GM23338 (cell line): ENCODE results near the gene KIAA1586. TPM values are rescaled to one million over a fixed set of nuclear protein-coding genes. Genes with fewer than 3 reads are reported as not detected.
"Not testable (repeated sequence)": the region's sequence is repeated elsewhere in the genome, so short reads cannot be mapped to it uniquely, and the experiment has no call there.

Experiments
- ATAC-seq: fragments of 200-7000 bp; cut with Tn5 transposase; 3 replicates; pipeline ENCODE4 v1.9.1; 2020
- DNase-seq: peaks from one replicate; pipeline ENCODE4 v3.0.0-alpha.2; 2015; ENCODE audit warnings: low spot score
- H2AFZ ChIP-seq: fragments of 200-600 bp; sonication (generic); 2 replicates; pipeline ENCODE4 v1.8.0; 2016; ENCODE audit warnings: antibody characterized with exemption, mild to moderate bottlenecking, moderate library complexity
- H3F3A ChIP-seq: fragments of 200-600 bp; sonication (generic); replicated peaks from 2 replicates; pipeline ENCODE4 v1.8.0; 2017; ENCODE audit warnings: antibody characterized with exemption, mixed run types, low read depth
- H3K27ac ChIP-seq: fragments of 200-600 bp; sonication (generic); 2 replicates; pipeline ENCODE4 v1.6.1; 2016; ENCODE audit warnings: low read depth
- H3K27me3 ChIP-seq: fragments of 200-600 bp; sonication (generic); 2 replicates; pipeline ENCODE4 v1.8.0; 2016; ENCODE audit warnings: mild to moderate bottlenecking, mixed run types, moderate library complexity; ENCODE audit not compliant: insufficient read depth
- H3K36me3 ChIP-seq: fragments of 200-600 bp; sonication (generic); 2 replicates; pipeline ENCODE4 v1.8.0; 2016; ENCODE audit warnings: mild to moderate bottlenecking; ENCODE audit not compliant: insufficient read depth
- H3K4me1 ChIP-seq: fragments of 200-600 bp; sonication (generic); 2 replicates; pipeline ENCODE4 v1.8.0; 2016; ENCODE audit warnings: mild to moderate bottlenecking, moderate library complexity; ENCODE audit not compliant: insufficient read depth
- H3K4me2 ChIP-seq: fragments of 200-600 bp; sonication (generic); 2 replicates; pipeline ENCODE4 v1.7.1; 2017; ENCODE audit warnings: mixed run types
- H3K4me3 ChIP-seq: fragments of 200-600 bp; sonication (generic); 2 replicates; pipeline ENCODE4 v1.6.1; 2016; ENCODE audit warnings: mixed run types
- H3K79me2 ChIP-seq: fragments of 200-600 bp; sonication (generic); replicated peaks from 2 replicates; pipeline ENCODE4 v1.8.0; 2017; ENCODE audit warnings: mild to moderate bottlenecking; ENCODE audit not compliant: insufficient read depth
- H3K9me2 ChIP-seq: fragments of 200-600 bp; sonication (generic); 2 replicates; pipeline ENCODE4 v1.8.0; 2017; ENCODE audit not compliant: insufficient read depth
- H4K20me1 ChIP-seq: fragments of 200-600 bp; sonication (generic); replicated peaks from 2 replicates; pipeline ENCODE4 v1.8.0; 2017; ENCODE audit warnings: mild to moderate bottlenecking; ENCODE audit not compliant: insufficient read depth
- H3K27ac Mint-ChIP-seq: 2 replicates; pipeline ENCODE4 v1.8.0; 2020; ENCODE audit warnings: inconsistent platforms, mild to moderate bottlenecking, moderate library complexity, mixed read lengths
- H3K27me3 Mint-ChIP-seq: 3 replicates; pipeline ENCODE4 v1.8.0; 2022; ENCODE audit warnings: low read depth, mild to moderate bottlenecking, moderate library complexity, mixed read lengths, inconsistent platforms; ENCODE audit not compliant: insufficient read depth, poor library complexity
- H3K36me3 Mint-ChIP-seq: 3 replicates; pipeline ENCODE4 v1.8.0; 2021; ENCODE audit warnings: low read depth, mild to moderate bottlenecking, inconsistent platforms, moderate library complexity, mixed read lengths
- H3K4me1 Mint-ChIP-seq: 3 replicates; pipeline ENCODE4 v1.8.0; 2020; ENCODE audit warnings: mild to moderate bottlenecking, inconsistent platforms, mixed read lengths
- H3K4me3 Mint-ChIP-seq: 3 replicates; pipeline ENCODE4 v1.8.0; 2021; ENCODE audit warnings: moderate library complexity, mild to moderate bottlenecking, inconsistent platforms, mixed read lengths
- H3K9me3 Mint-ChIP-seq: 3 replicates; pipeline ENCODE4 v1.8.0; 2020; ENCODE audit warnings: moderate library complexity, mild to moderate bottlenecking, inconsistent platforms, mixed read lengths
- CTCF ChIP-seq, 2 experiments: fragments of 200-600 bp in 1 of 2; sonication (generic) in 1 of 2; conservative IDR thresholded peaks; 2 replicates each; pipeline versions ENCODE4 v1.5.1 to v1.6.1; 2016 to 2017; ENCODE audit warnings: antibody characterized with exemption in 2 of 2, low read depth in 2 of 2, mild to moderate bottlenecking in 2 of 2, moderate library complexity in 1 of 2
- ETS1 ChIP-seq: IDR thresholded peaks from 2 replicates; pipeline ENCODE4 v1.6.1; 2016; ENCODE audit warnings: antibody characterized with exemption
- EZH2 ChIP-seq: fragments of 200-600 bp; sonication (generic); IDR thresholded peaks from one replicate; pipeline ENCODE4 v1.8.0; 2017; ENCODE audit warnings: antibody characterized with exemption, mild to moderate bottlenecking, low read depth; ENCODE audit not compliant: unreplicated experiment
- EZH2phosphoT487 ChIP-seq: fragments of 200-600 bp; sonication (generic); IDR thresholded peaks from one replicate; pipeline ENCODE4 v1.8.1; 2018; ENCODE audit warnings: antibody characterized with exemption; ENCODE audit not compliant: unreplicated experiment
- NANOG ChIP-seq: IDR thresholded peaks from 2 replicates; pipeline ENCODE4 v1.6.1; 2016; ENCODE audit warnings: antibody characterized with exemption, borderline replicate concordance
- POLR2AphosphoS5 ChIP-seq: IDR thresholded peaks from 2 replicates; pipeline ENCODE4 v1.6.1; 2016; ENCODE audit warnings: antibody characterized with exemption, low read depth
- REST ChIP-seq: IDR thresholded peaks from one replicate; pipeline ENCODE4 v1.6.1; 2018; ENCODE audit warnings: antibody characterized with exemption; ENCODE audit not compliant: unreplicated experiment
- STAT1 ChIP-seq: IDR thresholded peaks from one replicate; pipeline ENCODE4 v1.6.1; 2016; ENCODE audit warnings: antibody characterized with exemption; ENCODE audit not compliant: unreplicated experiment
- ZNF114 ChIP-seq: fragments of 250-450 bp; sonication (Bioruptor Pico); IDR thresholded peaks from 2 replicates; pipeline ENCODE4 v1.5.0; 2020; ENCODE audit warnings: mild to moderate bottlenecking, moderate library complexity
- ZNF331 ChIP-seq: fragments of 250-450 bp; sonication (Bioruptor Pico); IDR thresholded peaks from 2 replicates; pipeline ENCODE4 v1.5.0; 2020; ENCODE audit warnings: low read depth, mild to moderate bottlenecking, moderate library complexity
- ZNF462 ChIP-seq: fragments of 250-450 bp; sonication (Bioruptor Pico); IDR thresholded peaks from 2 replicates; pipeline ENCODE4 v1.5.0; 2020; ENCODE audit warnings: mild to moderate bottlenecking, moderate library complexity
- polyA plus RNA-seq: library from polyadenylated mRNA; unstranded; fragments of >200 nt; fragmentation: Nextera tagmentation; extraction: Ambion mirVana; gene quantifications from 2 replicates; pipeline ENCODE4 v1.2.1, GENCODE V29; 2016
- total RNA-seq: library from RNA; depleted of rRNA; stranded (reverse); fragments of >200 nt; shearing (Covaris generic); gene quantifications from 2 replicates; pipeline ENCODE4 v1.2.3, GENCODE V29; 2014

The KIAA1586 gene
- total and polyA plus RNA-seq, 2 experiments from 2014 or later = 24.0 to 37.7 TPM

GRCh38 chr6:57006101-57006500 lies 40.4 kb upstream of the KIAA1586 start:
- H3K27ac ChIP-seq = no peak overlapping the region
- H3K4me3 ChIP-seq = no peak overlapping the region
- no peak for DNase-seq
- H2AFZ ChIP-seq = no peak overlapping the region
- no peaks in the 10 kb centered on the region for H3K9me3 Mint-ChIP-seq
- no peak overlapping the region for H3K4me2 ChIP-seq
- no peak for ATAC-seq
- no peaks in the 10 kb centered on the region for H3K4me1 Mint-ChIP-seq
- H3K79me2 ChIP-seq = no peaks in the 10 kb centered on the region
- no peaks in the 10 kb centered on the region for H3F3A ChIP-seq
- H3K27me3 ChIP-seq = no peaks in the 10 kb centered on the region
- no peaks in the 10 kb centered on the region for H3K36me3 ChIP-seq
- H3K36me3 Mint-ChIP-seq = no peaks in the 10 kb centered on the region
- H3K4me3 Mint-ChIP-seq = no peak overlapping the region
- no peaks in the 10 kb centered on the region for H4K20me1 ChIP-seq
- no peak overlapping the region for H3K27ac Mint-ChIP-seq
- H3K27me3 Mint-ChIP-seq = peaks cover 5% of the 10 kb centered on the region
- no peak for TF ChIP-seq EZH2phosphoT487
- no peak for TF ChIP-seq REST
- no peak for TF ChIP-seq NANOG
- no peak for TF ChIP-seq ZNF462 (CRISPR knock-in tag)
- TF ChIP-seq ZNF331 (CRISPR knock-in tag) = no peak
- TF ChIP-seq POLR2AphosphoS5 = no peak
- no peak for TF ChIP-seq ETS1
- no peak for TF ChIP-seq CTCF (conservative IDR thresholded peaks at IDR 0.05; ENCODE audit: low read depth in 2 of 2)
- TF ChIP-seq EZH2 = no peak
- TF ChIP-seq ZNF114 = no peak
- no peak for TF ChIP-seq STAT1
- H3K9me2 ChIP-seq = no peaks in the 10 kb centered on the region
- no peaks in the 10 kb centered on the region for H3K4me1 ChIP-seq

- H3K36me3 Mint-ChIP-seq, H3K9me3 Mint-ChIP-seq, DNase-seq, H3K4me1 Mint-ChIP-seq, H2AFZ ChIP-seq, H3K4me3 ChIP-seq, ATAC-seq, H3F3A ChIP-seq, H3K27ac ChIP-seq, H3K4me3 Mint-ChIP-seq, H3K27me3 ChIP-seq, H3K27me3 Mint-ChIP-seq, H3K27ac Mint-ChIP-seq, H3K79me2 ChIP-seq, H3K36me3 ChIP-seq, H4K20me1 ChIP-seq, H3K9me2 ChIP-seq, H3K4me1 ChIP-seq, H3K4me2 ChIP-seq: not testable (repeated sequence)
These were observed 38.4 kb upstream of the KIAA1586 start for GRCh38 chr6:57008069-57008468.
